Measurements from ENCODE around the gene C1orf174. TPM values are rescaled to one million over a fixed set of nuclear protein-coding genes. Genes with fewer than 3 reads are reported as not detected.
A peak's percentile ranks its signal among the peaks of the same experiment; 100 is the strongest.

The C1orf174 gene
- polyA plus RNA-seq, 3 donors, result 24.7 to 33.3 (median 29.1) TPM

DNA sequence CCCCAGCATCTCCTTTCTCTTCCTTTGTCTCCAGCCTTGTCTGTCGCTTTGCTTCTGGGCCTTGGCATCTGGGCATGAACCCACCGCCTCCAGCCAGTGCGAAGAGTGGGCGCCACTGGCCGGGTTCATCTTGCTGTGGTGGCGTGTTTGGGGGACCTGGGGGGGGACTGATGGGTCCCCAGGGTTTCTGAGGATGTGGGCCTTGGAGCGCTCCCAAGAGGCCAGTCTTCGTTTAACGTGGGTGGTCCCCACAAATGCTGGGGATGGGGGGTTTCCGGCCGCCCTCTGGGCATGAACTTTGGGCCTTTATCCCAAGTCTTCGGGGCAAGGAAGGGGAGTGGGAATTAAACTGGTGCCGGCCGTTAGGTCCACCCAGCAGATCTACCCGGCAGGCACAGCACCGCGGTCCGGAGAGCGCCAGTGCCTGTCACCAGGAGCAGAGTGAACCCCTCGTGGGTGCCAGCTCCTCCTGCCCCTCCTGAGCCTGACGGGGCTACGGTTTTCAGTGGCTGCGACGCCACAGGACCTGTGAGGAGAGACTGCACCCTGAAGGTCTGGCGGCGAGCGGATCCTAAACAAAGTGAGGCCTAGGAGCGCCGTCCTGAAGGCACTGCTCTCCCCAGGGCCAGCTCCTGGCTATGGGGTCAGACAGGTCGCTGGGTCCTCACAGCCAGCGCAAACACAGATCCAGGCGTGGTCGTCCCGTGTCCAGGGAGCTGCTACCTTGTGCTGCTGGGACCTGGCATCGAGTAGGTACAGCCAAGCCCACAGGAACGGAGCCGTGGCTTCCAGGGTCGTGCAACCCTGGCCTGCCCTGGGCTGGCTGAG lies 12.1 kb upstream of the C1orf174 start:
- DNase-seq, result no peak

DNA sequence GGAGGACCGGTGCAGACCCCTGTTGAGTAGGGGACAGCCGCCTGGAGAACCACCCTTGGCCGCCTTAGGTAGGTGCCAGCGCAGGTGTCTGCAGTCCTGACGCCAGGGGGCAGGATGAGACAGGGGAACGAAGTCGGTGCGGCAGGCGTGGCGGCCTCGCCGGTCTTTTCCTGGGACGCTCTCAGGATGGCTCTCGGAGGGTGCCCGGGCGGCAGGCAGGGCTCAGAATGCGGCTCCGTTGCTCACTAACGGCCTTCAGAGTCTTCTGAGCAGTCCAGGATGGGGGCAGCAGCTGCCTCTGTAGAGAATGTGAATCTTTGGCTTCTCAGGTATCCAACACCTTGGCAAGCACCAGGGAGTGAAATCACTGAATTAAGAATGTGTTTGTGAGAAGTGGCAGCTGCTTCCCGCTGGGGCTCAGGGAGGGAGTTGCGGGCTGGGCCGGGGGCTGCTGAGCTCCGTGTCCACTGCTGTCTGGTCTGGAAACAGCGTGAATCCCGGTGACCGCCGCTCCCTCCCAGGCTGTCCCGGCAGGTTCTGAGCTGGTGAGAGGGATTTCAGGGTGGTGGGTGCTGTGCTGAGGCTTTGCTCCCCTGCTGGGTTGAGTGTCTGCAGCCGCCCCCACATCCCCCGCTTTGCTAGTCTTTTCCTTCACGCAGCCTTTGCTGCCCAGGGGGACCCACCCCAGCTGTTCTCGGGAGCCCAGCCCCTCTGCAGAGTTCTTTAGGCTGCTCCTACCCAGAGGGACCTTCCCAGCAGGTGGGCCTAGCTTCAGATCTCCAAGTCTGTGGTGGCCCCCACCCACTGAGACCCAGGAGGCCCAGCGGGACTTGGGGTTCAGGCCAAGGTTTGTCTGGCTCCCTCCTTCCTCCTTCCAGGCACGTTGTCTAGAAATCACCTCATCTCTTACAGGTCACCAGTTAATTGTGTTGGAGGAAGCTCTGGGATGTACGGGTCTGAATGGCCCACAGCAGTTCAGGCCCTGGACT lies 11.1 kb upstream of the C1orf174 start:
- peak; percentile 72 for DNase-seq

GRCh38 chr1:3910049-3910731 lies 10.1 kb upstream of the C1orf174 start:
- DNase-seq, result no peak

- DNase-seq, result no peak
These were observed 9.5 kb upstream of the C1orf174 start for GRCh38 chr1:3909615-3910014.

GRCh38 chr1:3908886-3909517 lies 8.9 kb upstream of the C1orf174 start:
- no peak for DNase-seq

GRCh38 chr1:3907621-3908165 lies 7.6 kb upstream of the C1orf174 start:
- no peak for DNase-seq

GRCh38 chr1:3907031-3907534 lies 7.0 kb upstream of the C1orf174 start:
- DNase-seq, result no peak

- no peak for DNase-seq
These were observed 6.6 kb upstream of the C1orf174 start for GRCh38 chr1:3906672-3907020.

DNA sequence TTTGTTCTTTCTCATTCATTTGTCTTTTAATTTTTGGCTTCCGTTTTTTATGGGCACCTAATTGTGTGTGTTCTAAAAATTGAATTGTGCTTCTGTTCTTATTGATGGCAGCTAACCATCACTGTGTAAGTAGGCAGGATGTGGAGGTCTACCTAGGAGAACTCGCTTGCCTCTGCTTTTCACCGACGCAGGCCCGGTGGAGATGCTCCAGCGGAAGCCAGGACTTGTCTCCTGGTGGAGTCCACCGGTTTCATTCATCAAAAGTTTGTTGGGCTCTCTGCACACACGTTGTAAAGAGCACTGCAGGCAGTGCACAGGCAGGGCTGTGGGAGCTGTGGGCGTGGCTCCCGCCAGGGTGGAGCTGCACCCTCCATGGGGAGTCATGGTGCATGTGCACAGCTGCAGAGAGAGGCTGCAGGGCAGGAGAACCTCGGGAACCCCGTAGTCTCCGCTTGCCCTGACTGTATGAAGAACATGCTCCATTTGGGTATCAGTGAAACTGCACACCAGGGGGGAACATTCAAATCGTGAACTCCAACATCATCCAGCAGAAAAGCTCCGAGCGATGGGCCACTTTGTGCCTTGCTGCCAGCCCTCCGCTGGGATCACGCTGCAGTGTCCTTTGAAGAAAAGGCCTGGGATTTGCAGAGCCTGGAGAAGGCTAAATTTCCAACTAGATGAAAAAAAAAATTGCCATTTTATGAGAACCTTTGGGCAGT lies 6.0 kb upstream of the C1orf174 start:
- no peak for DNase-seq

DNA sequence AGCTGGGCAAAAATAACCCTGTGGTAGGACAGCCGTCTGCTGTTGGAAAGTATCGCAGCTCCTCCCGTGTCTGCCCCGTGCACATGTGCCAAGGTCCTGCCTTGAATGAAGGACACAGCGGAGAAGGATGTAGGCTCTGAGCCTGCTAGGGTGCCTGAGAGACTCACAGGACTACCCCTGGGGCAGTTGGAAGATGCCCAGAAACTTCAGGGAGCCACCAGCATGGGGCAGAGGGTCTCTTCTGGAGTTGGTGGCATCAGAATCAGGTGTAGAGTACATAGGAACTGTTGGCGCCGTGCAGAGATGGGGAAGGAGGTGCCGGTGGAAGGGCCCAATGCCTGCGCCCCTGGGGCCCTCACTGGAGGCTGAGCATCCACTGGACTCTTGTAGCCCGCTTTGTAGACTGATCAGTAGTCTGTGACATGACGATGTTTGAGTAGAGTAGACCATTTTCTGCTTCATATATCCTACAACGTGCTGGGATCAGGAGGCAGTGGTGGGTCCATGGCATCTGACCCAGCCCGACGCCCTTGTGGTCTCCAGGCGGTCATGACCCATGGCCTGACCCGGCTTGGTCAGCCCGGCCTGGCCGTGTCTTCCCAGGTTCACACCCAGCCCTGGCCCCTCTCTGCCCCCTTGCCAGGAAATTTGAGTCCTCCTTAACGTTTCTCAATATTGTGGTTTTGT lies 5.3 kb upstream of the C1orf174 start:
- no peak for DNase-seq

GRCh38 chr1:3904843-3905185 lies 4.7 kb upstream of the C1orf174 start:
- DNase-seq, result no peak

DNA sequence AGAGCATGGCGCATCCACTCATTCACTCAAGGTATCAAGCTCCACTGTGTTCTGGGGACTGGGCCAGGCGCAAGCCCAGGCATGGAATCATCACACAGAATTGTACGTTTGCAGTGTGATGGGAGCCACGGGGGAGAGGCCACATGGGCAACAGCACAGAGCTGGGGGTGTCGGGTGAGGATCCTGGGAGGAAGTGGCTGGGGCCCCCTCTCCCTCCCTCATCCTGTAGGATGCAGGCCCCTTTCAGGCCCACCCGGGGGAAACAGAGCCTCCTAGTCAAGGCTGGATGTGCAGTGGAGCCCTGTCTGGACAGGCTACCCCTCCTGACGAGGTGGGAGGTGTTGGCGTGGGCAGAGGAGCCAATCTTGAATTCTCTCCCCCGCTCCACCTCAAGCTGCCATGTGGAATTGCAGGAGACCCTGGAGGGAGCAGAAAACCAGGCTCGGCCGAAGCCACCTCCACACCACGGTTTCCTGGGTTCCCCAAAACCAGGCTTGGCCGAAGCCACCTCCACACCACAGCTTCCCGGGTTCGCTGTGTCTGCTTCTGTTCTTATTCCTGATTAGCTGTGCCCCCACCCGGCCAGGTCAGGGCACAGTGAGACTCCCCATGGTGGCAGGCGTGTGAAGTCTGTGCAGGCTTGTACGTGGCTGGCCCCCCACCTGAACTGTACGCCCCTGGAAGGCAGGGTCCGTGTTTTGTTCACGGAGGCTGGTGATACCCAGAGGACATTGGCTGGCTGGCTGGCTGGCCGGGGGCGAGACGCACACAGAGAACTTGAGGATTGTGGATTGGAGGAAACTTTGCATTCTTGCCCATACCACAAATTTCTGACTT lies 4.2 kb upstream of the C1orf174 start:
- DNase-seq, result no peak

GRCh38 chr1:3903141-3904005 lies 3.3 kb upstream of the C1orf174 start:
- no peak for DNase-seq

DNA sequence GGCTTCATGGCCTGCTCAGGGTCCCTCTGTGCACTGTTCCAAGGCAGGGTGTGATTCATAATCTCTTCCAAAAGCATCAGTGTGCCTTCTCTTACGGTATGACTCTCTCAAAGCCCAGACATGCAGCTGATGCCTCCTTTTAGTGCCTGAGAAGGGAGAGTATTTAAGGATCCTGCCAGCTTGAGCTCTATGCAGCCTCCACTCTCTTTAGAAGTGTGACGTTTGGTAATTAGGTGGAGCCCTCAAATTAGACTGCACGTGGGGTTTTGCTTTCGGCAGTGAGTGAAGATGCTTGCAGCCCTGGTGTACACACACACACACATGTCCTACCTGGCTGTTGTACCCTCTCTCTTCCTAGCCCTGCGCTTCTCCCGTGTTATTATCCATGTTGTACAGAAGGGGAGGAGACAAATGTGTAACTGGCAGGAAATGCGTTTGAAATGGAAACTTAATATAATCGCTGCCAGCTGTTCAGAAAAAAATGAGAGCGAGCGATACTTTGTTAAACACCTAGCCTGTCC lies 2.6 kb upstream of the C1orf174 start:
- DNase-seq, result no peak

- no peak for DNase-seq
These were observed 2.0 kb upstream of the C1orf174 start for GRCh38 chr1:3902111-3902511.

GRCh38 chr1:3900969-3901529 lies 977 bp upstream of the C1orf174 start:
- DNase-seq, result peak; percentile 97

DNA sequence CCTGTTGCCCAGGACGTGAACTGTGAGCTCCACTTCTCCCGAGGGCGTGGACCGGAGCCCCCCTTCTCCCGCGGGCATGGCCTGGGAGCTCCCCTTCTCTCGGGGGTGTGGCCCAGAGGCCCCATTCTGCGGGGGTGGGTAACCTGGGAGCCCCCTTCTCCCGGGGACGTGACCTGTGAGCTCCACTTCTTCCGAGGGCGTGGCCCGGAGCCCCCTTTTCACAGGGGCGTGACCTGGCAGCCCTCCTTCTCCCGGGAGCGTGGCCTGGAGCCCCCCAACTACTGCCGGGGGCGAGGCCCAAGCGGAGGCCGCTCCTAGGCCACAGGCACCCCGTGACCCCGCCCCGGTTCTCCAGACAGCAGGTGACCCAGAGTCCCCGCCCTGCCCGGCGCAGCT lies 320 bp downstream of the C1orf174 start:
- no peak for DNase-seq
